HG03066 (cell line): ENCODE results near the gene PIEZO1.

Experiments used
- ATAC-seq: cut with Tn5 transposase; IDR thresholded peaks from one replicate; pipeline ENCODE4 v1.9.1; 2021; ENCODE audit warnings: low read depth; ENCODE audit not compliant: unreplicated experiment

PIEZO1 gene

DNA sequence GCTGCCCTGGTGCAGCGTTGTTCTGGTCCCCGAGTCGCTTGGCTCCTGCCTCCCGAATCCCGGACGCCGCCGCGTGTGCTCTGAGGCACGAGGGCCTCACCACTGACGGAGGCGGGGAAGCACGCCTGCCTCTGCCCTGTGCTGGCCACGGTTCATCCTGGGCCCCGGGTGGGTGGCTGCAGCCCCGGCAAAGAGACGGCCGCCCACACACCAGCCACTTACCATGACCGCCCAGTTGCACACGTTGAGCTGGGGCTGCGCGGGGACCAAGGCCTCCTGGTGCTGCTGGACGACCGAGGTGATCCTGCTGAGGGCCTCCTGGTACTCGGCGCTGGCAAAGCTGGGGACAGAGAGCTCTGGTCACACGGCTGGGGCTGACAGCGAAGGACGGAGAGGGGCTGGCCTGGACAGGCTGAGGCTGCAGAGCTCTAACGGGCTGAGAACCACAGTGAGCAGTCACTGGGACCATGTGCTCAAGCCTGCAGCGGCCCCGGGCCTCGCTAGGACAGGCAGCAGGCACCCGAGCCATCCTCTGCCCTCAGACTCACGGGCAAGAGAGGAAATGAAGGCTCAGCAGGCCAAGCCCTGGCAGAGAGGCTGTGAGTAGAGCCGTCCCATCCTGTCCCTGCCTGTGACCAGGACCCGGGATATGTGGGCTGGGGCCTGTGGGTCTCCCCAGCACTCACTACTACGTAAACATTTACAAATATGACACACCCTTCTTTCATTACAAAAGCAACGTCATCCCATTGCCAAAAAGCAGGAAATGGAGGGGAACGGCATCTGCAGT is 33.0 kb upstream of the PIEZO1 start:
- no peak for ATAC-seq

DNA sequence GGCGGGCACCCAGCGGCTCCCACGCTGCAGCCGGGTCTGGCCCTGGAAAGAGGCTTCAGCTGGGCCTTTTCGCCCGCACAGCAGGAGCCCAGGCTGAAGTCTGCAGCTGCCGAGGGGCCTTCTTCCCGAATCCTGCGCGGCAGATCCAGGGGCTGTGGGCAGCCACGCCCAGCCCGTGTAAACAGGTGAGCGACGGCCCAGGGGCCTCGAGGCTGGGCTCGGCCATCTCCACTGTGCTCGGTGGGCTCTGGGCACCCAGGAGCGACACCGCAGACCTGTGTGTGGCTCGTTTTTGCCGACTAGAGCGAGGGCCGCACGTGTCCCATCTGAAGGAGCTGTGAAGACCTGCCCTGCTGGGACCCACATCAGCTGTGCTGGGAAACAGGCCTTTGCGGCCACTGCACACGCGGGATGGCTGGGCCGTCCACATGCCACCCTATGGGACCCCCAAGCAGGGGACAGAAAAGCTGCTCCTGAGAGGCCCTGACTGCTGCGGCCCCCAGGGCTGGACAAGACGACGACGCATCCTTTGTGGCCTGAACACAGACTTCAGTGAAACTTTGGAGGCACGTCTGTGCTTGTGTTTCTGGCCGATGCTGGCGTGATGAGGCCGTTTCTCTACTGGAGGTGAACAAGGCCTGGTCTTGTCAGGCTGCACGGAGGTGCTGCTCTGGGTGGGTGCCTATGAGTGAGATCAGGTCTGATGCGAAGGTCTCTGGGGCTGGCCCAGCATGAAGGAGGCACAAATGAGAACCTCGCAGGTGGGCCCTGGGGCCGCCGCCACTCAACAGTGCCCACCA is 31.9 kb upstream of the PIEZO1 start:
- ATAC-seq, result no peak

DNA sequence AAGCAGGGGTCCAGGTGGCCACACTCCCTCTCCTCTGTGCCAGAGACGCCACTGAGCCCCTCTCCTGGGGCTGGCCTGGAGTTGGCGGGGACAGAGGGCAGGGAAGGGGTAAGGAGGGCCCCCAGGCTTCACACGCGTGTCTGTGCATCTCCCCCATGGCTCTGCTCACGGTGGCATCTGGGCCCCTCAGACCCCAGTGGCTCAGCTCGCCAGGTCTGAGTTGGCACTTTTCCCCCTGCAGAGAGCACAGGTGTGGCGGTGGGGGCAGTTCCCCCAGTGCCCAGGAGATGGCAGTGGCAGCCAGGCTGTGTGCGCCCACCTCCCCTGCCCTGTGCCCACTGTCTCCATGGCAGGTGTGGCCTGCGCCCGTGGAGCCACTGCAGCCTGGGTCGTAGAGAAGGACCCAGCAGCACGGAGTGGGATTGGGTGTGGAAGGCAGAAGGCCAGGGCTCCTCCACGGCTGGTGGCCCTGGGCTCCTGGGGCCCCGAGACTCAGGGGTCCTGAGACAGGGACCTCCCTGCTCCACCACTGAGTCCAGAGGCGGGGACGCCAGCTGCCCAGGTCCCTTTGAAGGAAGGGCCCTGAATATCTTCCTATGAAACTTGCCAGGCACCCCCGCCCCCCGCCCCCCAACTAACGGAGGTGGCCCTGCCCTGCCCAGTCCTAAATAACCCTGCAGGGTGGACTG is 31.0 kb upstream of the PIEZO1 start:
- ATAC-seq, result no peak

DNA sequence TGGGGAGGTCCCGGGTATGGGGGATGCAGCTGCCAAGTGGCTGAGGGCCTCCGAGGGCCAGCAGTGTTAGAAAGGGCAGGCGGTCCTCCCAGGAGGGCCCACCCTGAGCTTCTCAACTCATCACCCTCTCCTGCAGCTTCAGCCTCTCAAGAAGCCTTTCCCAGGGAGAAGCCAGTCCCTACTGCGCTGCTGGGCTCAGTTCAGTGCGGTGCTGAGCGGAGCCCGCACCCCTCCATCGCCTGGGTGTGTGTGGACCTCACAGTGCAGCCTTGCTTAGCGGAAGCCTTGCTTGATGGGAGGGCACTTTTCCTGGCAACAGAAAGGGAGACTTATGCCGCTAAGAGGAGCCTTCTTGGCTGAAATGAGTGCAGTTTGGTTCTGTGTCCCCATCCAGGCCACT is 30.2 kb upstream of the PIEZO1 start:
- ATAC-seq, result no peak

DNA sequence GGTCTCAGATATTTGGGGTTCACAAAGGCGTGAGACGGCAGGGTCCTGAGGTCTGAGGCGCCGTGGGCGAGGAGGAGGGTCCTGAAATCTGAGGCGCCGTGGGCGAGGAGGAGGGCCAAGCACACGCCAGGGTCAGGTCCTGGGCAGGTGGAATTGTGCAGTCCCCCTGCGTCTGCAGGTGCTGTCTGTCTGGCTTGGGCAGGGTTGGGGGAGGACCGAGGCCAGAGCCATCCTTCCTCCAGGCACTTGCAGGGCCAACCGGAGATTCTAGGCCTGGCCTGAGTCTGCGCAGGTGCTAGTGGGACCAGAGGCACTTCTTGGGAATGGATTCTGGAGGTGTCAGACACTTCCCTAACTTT is 29.1 kb upstream of the PIEZO1 start:
- ATAC-seq, result no peak

DNA sequence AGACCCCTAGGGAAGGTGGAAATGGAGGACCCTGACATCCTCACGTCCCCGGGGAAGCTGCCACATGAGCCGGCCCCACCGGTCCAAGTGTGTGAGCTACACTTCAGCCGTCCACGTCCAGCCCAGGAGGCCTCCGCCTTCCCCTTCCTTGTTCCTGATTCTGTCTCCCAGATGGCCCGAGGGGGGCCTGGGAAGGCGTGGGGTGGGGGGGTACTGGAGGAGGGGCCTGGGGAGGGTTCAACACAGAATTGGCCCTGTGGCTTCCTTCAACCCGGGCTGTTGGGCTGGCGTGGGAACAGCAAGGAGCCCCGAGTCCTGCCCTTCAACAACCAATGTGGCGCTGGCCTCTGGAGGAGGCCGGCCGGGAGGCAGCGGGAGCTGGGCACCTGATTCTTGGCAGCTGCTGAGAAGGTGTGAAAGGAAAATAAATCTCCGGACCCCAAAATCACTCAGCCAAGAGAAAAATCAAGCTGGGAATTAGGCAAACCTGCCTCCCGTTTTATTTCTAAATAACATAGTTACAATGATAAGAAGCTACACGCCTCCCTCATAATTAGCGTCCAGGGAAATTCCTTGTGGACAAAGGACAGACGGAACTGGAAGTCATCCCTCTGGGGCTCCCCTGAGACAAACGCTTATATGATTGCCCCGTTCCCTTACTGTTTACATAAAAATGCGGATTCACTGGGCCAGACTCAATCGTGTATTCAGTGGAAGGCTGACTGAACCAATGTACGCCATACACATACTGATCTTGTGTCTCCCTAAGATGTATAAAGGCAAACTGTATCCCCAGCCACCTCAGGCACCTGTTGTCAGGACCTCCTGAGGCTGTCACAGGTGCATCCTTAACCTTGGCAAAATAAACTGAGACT is 28.5 kb upstream of the PIEZO1 start:
- no peak for ATAC-seq

DNA sequence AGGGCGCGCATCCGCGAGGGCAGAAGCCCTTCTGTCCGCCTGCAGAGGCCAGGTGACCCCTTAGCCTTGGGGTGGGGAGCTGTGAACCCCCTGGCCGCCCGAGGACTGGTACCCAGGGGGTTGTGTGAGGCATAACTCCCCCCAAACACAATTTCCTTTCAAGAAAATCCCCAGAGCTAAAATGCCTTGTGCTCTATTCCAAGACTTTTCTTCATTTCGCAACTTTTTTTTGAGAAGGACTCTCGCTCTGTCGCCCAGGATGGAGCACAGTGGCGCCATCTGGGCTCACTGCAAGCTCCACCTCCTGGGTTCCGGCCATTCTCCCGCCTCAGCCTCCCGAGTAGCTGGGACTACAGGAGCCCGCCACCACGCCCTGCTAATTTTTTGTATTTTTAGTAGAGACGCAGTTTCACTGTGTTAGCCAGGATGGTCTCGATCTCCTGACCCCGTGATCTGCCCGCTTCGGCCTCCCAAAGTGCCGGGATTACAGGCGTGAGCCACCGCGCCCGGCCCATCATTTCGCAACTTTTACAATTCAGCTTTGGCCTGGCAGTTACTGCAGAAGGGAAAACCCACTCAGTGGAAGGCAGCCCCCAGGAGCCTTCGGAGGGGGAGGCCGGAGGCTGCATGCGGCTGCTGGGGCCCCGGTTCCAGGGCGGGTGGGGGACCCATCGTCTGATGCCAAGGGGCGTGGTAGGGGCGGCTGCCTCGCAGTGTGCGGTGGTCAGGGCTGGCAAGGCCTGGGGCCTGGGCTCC is 27.7 kb upstream of the PIEZO1 start:
- ATAC-seq, result no peak

DNA sequence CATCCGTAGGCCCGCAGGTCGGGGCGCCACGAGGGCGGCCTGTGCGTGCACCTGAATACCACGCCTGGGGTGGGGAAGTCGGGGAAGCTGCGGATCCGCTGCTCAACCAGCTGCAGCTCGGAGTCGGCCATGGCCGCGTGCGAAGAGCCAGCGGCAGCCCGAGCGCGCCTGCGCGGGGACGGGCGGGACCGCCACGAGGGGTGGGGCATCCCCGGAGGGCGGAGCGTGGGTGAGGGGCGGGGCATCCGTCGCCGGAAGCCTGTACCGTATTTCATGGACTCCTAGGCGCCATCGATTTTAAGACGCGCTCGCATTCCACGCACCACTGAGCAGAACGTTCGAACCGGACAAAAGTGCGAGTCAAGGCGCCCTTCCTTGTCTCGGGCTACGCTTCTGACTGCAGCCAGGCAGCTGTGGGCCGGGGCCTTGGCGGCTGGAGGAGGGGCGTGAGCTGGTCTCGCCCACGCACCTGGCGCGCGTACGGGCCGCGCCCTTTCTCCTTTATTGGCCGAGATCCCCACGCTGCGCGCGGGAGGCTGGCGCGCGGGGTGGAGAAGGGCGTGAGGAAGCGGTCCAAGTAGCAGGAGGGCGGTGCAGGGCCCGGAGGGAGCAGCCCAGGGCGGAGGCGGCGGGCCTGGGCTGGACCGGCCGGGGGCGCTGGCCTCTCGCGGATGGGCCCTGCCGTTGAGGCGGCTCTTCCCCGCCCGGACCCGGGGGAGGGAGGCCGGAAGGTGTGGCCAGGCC is 26.9 kb upstream of the PIEZO1 start, which contains the start of gene APRT:
APRT (minus strand) TSS at position 160 of the 744 bp plus-strand sequence; CDS start at position 131, 29 bp downstream.
- ATAC-seq, result peak; percentile 69

DNA sequence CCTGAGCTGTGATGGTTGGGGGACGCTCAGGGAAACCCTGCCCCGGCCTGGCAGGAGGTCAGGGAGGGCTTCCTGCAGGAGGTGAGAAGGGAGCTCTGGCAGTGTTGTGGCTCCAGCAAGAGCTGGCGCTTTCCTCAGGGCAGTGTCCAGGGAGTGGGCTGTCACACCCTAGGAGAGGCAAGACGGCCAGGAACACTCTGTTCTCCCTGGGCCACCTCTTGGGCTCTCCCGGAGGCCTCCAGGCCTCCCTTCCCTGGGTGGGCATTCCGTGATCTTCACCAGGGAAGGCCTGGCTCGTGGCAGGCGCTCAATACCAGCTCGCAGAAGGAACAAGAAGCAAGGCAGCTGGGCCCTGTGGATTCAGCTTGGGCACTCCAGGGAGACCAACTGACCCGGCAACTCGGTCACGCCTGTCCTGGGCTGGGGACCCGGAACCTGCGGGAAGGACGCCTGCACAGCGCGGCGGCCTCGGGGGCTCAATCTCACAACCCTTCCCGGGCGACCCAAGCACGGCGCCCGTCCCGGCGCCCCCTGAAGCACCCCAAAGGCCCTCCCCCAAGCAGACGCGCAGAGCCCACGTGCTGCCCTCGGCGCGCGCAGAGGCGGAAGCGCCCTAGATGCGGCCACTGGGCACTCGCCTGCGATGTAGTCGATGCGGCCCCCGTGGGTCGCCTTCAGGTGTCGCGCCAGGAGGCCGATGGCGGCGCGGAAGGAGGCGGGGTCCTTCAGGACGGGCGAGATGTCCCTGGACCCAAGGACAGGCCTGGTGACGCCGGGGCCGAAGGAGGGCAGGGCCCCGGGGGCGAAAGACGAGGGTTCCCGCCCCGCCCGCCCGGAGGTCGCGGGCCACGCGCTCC is 26.1 kb upstream of the PIEZO1 start:
- ATAC-seq, result peak; percentile 46

DNA sequence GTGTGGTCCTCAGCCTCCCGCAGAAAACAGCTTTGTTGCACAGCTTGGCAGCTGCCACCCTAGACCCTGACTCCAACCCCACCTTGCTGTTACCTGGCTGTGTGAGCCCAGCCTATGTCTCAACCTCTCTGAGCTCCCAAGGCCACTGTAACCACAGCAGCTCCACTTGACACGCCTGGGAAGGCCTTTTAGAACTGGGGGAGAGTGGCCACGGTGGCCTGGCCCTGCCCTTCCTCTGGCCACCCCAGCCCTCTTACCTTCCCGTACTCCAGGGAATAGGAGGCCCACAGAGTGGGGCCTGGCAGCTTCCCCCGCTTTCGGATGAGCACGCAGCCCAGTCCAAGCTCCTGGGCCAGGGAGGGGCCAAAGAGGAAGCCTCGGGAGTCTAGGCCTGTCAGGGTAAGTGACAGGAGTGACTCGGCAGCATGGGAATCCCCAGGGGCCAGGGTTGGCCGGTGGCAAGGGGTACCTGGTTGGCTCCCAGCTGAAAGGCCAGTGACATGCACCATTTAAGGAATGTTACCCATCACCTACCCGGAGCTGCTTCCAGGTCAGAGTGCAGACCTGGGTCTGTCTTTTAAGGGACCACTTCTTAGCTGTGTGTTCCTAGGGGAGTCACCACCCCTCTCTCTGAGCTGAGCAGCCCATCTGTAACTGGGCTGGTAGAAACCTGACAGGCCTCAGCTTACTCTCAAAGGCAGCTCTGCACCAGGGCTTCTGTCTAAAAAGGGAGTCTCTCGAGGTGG is 25.3 kb upstream of the PIEZO1 start:
- ATAC-seq, result no peak

DNA sequence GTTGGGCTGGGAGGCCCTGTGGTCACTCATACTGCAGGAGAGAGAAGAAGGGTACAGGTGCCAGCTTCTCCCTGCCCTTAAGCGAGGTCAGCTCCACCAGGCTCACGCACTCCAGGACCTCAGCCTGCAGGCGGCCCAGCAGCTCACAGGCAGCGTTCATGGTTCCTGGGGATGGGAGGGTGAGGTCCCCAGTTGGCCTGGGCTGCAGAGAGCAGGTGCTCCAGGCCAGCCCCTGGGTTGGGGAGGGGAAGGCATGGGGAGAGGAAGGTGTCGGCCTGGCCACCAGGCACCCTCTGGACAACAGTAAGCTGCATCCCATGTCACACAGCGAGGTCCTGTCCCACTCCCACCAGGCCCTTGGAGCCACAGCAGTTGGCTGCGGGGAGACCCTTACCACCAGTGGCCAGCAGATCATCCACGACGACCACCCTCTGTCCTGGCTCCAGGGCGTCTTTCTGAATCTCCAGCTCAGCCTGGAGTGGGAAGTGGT is 24.7 kb upstream of the PIEZO1 start:
- no peak for ATAC-seq

DNA sequence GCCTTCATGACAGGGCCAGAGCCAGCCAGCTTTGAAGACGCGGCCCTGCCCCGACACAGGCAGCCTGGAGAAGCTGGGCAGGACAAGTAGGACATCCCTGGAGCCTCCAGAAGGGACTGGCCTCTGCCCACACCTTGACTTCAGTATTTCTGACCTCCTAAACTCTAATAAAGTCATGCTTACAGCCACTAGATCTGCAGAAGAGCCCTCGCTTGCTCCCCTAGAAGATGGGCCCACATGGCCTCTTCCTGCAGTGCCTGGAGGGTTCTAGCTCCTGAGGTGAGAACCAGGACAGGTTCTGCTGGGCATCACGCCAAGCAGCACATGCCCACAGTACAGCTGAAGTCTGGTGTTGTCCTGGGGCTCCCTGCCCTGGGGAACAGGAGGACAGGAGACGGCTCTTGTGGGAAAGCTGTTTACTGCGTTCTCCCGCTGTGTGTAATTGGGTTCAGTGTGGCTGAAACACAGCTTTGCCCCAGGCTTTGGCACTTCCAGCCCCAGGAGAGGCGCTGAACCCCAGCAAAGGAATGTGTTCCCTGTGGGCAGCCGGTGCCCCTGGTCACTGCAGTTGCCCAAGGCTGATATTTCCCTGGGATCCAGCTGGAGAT is 24.2 kb upstream of the PIEZO1 start:
- no peak for ATAC-seq

DNA sequence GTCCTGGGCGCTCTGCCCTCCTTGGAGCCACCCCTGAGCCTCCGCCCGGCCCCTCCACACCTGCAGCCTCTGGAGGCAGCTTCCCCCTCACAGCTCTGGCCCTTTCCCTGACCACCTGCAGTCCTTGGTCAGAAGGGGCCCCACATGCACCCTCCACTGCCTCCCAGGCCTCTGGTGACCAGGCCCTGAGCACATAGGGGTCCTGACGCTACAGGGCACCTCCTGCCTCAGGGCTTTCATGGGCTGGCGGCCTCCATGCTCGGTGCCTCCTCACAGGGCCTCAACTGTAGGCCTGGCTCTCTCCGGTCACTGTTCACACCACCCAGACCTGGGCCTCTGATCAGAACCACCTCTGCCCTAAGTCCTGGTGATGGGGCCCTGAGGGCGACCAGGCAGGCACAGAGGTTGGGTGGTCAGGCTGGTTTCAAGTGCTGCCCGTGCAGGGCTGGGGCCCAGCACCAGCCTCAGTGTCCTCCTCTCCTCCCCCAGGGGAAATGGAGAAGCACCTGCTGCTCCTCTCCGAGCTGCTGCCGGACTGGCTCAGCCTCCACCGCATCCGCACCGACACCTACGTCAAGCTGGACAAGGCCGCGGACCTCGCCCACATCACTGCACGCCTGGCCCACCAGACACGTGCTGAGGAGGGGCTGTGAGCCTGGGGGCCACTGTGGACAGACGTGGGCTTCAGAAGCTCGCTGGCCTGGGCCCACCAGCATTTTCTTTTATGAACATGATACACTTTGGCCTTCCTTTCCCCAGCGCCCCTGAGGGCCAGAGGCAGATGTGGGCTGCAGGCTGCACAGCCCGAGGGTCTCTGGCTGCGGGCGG is 22.8 kb upstream of the PIEZO1 start:
- ATAC-seq, result no peak

DNA sequence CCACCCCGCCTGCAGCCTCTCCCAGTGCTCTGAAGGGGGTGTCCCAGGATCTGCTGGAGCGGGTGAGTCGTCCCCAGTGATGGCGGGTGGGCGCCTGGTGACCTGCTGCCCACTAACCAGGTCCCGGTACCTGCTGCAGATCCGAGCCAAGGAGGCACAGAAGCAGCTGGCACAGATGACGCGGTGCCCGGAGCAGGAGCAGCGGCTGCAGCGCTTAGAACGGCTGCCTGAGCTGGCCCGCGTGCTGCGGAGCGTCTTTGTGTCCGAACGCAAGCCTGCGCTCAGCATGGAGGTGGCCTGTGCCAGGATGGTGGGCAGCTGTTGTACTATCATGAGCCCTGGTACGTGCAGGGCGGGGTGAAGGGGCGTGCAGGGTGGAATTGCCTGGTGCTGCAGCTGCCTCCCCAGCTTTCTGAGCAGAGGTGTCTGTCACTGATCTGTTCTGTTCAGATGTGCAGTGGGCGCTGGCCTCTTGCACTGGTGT is 22.2 kb upstream of the PIEZO1 start:
- ATAC-seq, result no peak

DNA sequence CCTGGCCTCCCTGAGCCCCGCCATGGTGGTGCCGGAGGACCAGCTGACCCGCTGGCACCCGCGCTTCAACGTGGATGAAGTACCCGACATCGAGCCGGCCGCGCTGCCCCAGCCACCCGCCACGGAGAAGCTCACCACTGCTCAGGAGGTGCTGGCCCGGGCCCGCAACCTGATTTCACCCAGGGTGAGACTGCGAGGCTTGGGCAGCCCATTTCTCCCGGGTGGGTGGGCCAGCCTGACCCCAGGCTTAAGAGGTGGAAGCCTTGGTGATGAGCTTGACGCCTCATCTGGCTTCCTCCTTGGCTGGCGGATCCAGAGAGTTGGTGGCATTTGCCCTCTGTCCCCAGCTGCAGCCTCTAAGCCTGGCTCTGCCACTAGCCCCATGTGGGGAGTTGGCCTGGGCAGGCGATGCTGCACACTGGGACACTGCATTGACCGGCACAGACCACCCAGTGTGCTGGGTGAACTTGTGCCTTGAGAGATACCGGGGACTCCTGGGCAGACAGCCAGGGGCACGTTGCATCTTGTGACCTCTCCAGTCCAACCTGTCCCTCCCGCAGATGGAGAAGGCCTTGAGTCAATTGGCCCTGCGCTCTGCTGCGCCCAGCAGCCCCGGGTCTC is 21.6 kb upstream of the PIEZO1 start:
- ATAC-seq, result no peak
